Spleen (tissue), 7 donors: ENCODE measurements around the gene SELENOP.

Experiments
- CTCF ChIP-seq, 11 experiments: fragments of 200-600 bp in 7 of 11; fragments of 450-650 bp in 4 of 11; sonication (generic) in 4 of 11; IDR thresholded peaks in 8 of 11; conservative IDR thresholded peaks in 3 of 11; 1 replicate in 7 of 11; 2 replicates in 4 of 11; pipeline versions ENCODE4 v1.4.0 to v1.8.0; 2016 to 2021; ENCODE audit warnings: antibody characterized with exemption in 11 of 11, inconsistent platforms in 4 of 11, mild to moderate bottlenecking in 1 of 11
- POLR2A ChIP-seq, 3 donors: fragments of 450-650 bp; IDR thresholded peaks; one replicate each; pipeline ENCODE4 v1.5.1; 2017; ENCODE audit warnings: antibody characterized with exemption in 3 of 3, mild to moderate bottlenecking in 1 of 3
- POLR2AphosphoS5 ChIP-seq, 3 donors: sonication (generic); formaldehyde crosslinking; IDR thresholded peaks; one replicate each; pipeline ENCODE4 v1.5.1; 2017; ENCODE audit warnings: antibody characterized with exemption in 3 of 3
- donor health status: DM: no; HTN: no; CAD: no; lungs with moderate emphysema.
- donor health status: DM: no; HTN: no; CAD: no.
- donor health status: DM: no; HTN: no; CAD: no.

GRCh38 chr5:42779083-42779482 is 32.6 kb downstream of the SELENOP start:
- TF ChIP-seq CTCF (IDR thresholded peaks at IDR 0.05 in 8 of 11, conservative IDR thresholded peaks at IDR 0.05 in 3 of 11) (no peak), POLR2A (IDR thresholded peaks at IDR 0.05) (no peak), POLR2AphosphoS5 (IDR thresholded peaks at IDR 0.05) (no peak)
